ENCODE data around the gene FAM53B.

Gene FAM53B

GRCh38 chr10:124668517-124669051, 75.6 kb downstream of the FAM53B start:
- no peak for DNase-seq (ENCODE audit: low read depth)
- no peak overlapping the region for H3K4me3 ChIP-seq (ENCODE audit: low read depth, low read length)
- TF ChIP-seq, protein P1, sequence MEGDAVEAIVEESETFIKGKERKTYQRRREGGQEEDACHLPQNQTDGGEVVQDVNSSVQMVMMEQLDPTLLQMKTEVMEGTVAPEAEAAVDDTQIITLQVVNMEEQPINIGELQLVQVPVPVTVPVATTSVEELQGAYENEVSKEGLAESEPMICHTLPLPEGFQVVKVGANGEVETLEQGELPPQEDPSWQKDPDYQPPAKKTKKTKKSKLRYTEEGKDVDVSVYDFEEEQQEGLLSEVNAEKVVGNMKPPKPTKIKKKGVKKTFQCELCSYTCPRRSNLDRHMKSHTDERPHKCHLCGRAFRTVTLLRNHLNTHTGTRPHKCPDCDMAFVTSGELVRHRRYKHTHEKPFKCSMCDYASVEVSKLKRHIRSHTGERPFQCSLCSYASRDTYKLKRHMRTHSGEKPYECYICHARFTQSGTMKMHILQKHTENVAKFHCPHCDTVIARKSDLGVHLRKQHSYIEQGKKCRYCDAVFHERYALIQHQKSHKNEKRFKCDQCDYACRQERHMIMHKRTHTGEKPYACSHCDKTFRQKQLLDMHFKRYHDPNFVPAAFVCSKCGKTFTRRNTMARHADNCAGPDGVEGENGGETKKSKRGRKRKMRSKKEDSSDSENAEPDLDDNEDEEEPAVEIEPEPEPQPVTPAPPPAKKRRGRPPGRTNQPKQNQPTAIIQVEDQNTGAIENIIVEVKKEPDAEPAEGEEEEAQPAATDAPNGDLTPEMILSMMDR (IDR thresholded peaks at IDR 0.05; ENCODE audit: low read depth, low read length, missing control alignments): no peak

DNA sequence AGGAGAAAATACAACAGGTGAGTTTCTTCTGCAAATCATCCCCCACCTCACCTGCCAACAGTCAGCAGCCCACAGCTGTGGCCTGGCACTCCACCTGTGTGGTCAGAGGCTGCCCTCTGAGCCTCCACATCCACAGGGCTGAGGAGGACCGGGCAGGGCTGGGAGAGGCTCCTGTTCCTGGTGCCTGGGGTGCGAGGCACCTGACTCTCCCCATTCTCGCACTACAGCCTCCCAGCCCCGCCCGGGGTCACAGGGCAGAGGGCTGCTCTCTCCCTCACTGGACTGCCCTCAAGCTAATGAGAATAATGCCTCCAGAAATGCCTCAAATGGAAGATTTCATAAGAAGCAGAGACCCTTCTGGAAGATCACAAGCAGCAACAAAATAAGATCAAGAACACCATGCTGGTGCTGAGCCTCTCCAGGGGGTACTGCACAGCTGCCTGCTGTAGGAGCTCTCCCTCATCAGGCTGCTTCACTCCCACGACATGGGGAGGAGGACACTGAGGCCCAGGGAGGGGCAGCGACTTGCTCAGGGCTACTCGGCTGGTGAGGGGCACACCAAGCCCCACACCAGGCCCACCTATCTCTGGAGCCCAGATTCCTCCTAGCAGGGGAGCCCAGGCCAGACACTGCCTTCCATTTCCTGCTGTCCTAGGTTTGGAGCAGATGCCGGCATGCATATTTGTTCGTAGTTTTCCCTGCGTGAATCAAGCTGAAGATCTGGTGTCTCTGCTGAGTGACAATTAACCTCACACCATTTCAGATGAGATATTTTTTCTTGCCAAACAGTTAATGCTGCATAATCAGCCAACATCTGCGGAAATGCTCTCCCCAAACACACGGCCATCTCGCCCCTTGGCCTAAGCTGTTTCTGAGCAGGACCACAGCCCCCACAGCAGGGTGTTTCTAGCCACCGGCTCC, 76.5 kb downstream of the FAM53B start:
- no peak overlapping the region for H3K4me3 ChIP-seq (ENCODE audit: low read depth, low read length)
- no peak for DNase-seq (ENCODE audit: low read depth)
- TF ChIP-seq, protein P1 (IDR thresholded peaks at IDR 0.05; ENCODE audit: low read depth, low read length, missing control alignments): no peak

GRCh38 chr10:124666494-124666893, 77.7 kb downstream of the FAM53B start:
- no peak for DNase-seq (ENCODE audit: low read depth)
- TF ChIP-seq, protein P1 (IDR thresholded peaks at IDR 0.05; ENCODE audit: low read depth, low read length, missing control alignments): no peak
- H3K4me3 ChIP-seq (ENCODE audit: low read depth, low read length): no peak overlapping the region

GRCh38 chr10:124665980-124666379, 78.2 kb downstream of the FAM53B start:
- DNase-seq (ENCODE audit: low read depth): no peak
- H3K4me3 ChIP-seq (ENCODE audit: low read depth, low read length): no peak overlapping the region
- TF ChIP-seq, protein P1 (IDR thresholded peaks at IDR 0.05; ENCODE audit: low read depth, low read length, missing control alignments): no peak

GRCh38 chr10:124665558-124665957, 78.6 kb downstream of the FAM53B start:
- TF ChIP-seq, protein P1 (IDR thresholded peaks at IDR 0.05; ENCODE audit: low read depth, low read length, missing control alignments): no peak
- no peak for DNase-seq (ENCODE audit: low read depth)
- H3K4me3 ChIP-seq (ENCODE audit: low read depth, low read length): no peak overlapping the region

DNA sequence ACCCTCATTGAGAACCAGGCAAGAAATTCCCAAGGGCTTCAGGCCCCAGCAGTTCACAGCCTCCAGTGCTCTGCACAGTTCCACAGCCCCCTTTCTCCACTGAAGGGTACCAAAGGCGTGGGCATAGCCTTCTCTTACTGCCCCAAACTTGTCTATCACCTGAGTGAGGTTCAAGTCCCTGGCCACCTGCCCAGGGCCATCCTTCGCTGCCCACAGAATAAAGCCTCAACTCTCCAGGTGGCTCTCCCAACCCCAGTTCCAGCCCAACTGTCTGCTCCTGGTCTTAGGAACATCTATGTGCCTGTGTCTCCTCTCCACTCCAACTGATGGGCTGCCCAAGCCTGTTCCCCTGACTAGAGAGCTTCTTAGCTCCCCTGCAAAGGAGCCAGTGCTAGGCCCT, 79.1 kb downstream of the FAM53B start:
- TF ChIP-seq, protein P1 (IDR thresholded peaks at IDR 0.05; ENCODE audit: low read depth, low read length, missing control alignments): no peak

More for the DNA sequence above, 79.1 kb downstream of the FAM53B start:
- DNase-seq (ENCODE audit: low read depth): no peak
- H3K4me3 ChIP-seq (ENCODE audit: low read depth, low read length): no peak overlapping the region

Data from GM12864 (cell line).